ENCODE data around the gene AMZ1.

The AMZ1 gene

DNA sequence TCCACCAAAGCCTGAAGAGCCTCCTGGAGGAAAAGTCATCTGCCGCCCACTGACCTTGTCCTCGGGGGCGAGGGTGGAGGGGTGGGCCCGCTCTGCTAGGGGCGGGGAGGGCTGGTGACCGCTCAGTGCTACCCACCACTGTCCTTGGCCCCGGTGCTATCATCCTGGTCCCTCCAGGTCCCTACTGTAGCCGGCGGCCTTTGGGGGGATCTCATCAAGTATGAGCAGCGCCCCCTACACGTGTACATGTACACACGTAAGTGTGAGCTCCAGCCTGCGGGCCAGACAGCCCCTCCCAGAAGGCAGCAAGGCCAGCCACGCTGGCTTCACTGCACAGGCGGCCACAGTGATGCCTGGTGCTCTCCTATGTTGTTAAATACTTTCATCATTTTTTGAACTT, 36.7 kb upstream of the AMZ1 start:
- no peak for DNase-seq
- Histone ChIP-seq H3K27ac (ENCODE audit: insufficient read depth, low read length, poor library complexity, severe bottlenecking) (no peak overlapping the region), H3K9me3 (ENCODE audit: control insufficient read depth, low read length) (no peaks in the 10 kb centered on the region), H3K27me3 (replicated peaks; ENCODE audit: control insufficient read depth, insufficient read depth, low read length, poor library complexity, severe bottlenecking) (no peaks in the 10 kb centered on the region), H3K36me3 (ENCODE audit: control insufficient read depth, insufficient read depth, low read length) (no peaks in the 10 kb centered on the region), H3K4me3 (ENCODE audit: insufficient read depth, low read depth, low read length, poor library complexity, severe bottlenecking) (no peak overlapping the region), H3K4me1 (ENCODE audit: control insufficient read depth, insufficient read depth, low read length, poor library complexity, severe bottlenecking) (no peaks in the 10 kb centered on the region)

DNA sequence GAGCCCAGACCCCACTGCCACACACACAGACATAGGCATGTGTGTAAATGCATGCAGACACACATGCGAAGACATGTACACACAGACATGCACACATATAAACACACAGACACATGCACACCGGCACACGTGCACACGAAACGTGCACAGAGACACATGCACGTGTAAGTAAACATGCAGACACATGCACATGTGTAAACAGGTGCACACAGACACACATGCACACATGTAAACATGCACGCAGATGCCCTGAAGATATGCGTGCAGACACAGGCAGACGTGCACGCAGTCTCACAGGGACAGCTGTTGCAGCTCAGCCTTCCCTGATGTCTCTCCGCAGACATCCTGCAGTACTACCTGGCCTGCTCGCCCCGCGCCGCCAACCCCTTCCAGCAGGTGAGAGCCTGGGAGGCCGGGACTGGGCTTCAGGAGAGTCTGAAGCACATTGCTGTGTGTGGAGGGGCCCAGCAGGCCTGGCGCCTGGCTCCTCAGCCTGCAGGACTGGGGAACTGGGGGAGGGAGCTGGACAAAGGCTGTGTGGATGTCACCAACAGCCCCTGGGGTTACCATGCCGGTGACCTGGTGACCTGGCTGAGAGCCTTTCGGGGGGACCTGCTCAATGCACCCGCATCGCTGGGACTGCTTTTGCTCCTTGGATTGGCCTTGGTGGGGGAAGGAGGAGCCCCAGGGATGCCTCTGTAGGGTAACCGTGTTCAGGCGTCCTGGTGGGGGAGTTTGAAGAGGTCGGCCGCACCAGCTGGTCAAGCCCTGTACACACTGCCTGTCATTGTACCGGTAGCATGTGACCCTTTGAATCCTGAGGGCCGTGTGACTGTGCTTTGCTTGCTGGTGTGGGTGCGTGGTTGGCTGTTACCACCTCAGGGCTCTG, 35.9 kb upstream of the AMZ1 start:
- Histone ChIP-seq H3K27me3 (replicated peaks; ENCODE audit: control insufficient read depth, insufficient read depth, low read length, poor library complexity, severe bottlenecking) (no peaks in the 10 kb centered on the region), H3K4me3 (ENCODE audit: insufficient read depth, low read depth, low read length, poor library complexity, severe bottlenecking) (no peak overlapping the region), H3K36me3 (ENCODE audit: control insufficient read depth, insufficient read depth, low read length) (no peaks in the 10 kb centered on the region), H3K27ac (ENCODE audit: insufficient read depth, low read length, poor library complexity, severe bottlenecking) (no peak overlapping the region), H3K9me3 (ENCODE audit: control insufficient read depth, low read length) (no peaks in the 10 kb centered on the region), H3K4me1 (ENCODE audit: control insufficient read depth, insufficient read depth, low read length, poor library complexity, severe bottlenecking) (no peaks in the 10 kb centered on the region)
- no peak for DNase-seq

- no peaks in the 10 kb centered on the region for H3K36me3 ChIP-seq (ENCODE audit: control insufficient read depth, insufficient read depth, low read length)
- no peaks in the 10 kb centered on the region for H3K9me3 ChIP-seq (ENCODE audit: control insufficient read depth, low read length)
- H3K4me1 ChIP-seq (ENCODE audit: control insufficient read depth, insufficient read depth, low read length, poor library complexity, severe bottlenecking): no peaks in the 10 kb centered on the region
- H3K27ac ChIP-seq (ENCODE audit: insufficient read depth, low read length, poor library complexity, severe bottlenecking): no peak overlapping the region
- no peak for DNase-seq
- H3K4me3 ChIP-seq (ENCODE audit: insufficient read depth, low read depth, low read length, poor library complexity, severe bottlenecking): no peak overlapping the region
- no peaks in the 10 kb centered on the region for H3K27me3 ChIP-seq (replicated peaks; ENCODE audit: control insufficient read depth, insufficient read depth, low read length, poor library complexity, severe bottlenecking)
Measured at GRCh38 chr7:2652736-2653060, 35.3 kb upstream of the AMZ1 start.

GRCh38 chr7:2654059-2654458, 33.9 kb upstream of the AMZ1 start:
- Histone ChIP-seq H3K36me3 (ENCODE audit: control insufficient read depth, insufficient read depth, low read length) (no peaks in the 10 kb centered on the region), H3K27me3 (replicated peaks; ENCODE audit: control insufficient read depth, insufficient read depth, low read length, poor library complexity, severe bottlenecking) (no peaks in the 10 kb centered on the region), H3K27ac (ENCODE audit: insufficient read depth, low read length, poor library complexity, severe bottlenecking) (no peak overlapping the region), H3K9me3 (ENCODE audit: control insufficient read depth, low read length) (no peaks in the 10 kb centered on the region), H3K4me3 (ENCODE audit: insufficient read depth, low read depth, low read length, poor library complexity, severe bottlenecking) (no peak overlapping the region), H3K4me1 (ENCODE audit: control insufficient read depth, insufficient read depth, low read length, poor library complexity, severe bottlenecking) (no peaks in the 10 kb centered on the region)
- DNase-seq: no peak

DNA sequence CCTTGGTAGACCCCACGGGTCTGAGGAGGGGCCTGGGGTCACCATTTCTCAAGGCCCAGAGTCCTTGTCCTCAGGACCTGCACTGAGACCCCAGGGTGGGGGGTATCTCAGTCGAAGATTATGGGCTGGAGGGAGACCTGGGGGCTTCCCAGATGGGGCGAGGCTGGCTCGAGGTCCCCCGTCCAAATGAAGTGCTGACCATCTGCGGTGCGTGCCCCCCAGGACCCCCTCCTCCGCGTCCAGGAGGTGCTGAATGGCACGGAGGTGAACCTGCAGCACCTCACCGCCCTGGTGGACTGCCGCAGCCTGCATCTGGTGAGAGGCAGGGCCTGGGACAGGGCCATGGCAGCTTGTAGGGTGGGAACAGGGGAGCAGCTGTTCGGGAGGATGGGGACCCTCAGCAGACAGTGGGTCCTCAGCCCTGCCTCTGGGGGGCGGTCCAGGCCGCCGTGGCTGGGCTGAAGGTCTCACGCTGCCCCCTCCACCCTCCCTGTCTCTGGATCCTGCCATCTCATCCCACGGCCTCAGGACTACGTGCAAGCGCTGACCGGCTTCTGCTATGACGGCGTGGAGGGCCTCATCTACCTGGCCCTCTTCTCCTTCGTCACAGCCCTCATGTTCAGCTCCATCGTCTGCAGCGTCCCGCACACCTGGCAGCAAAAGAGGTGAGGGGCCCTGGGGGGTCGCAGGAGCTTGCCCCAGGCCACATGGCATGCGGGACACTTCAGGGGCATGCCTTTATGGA, 32.0 kb upstream of the AMZ1 start:
- no peak for DNase-seq
- Histone ChIP-seq H3K4me1 (ENCODE audit: control insufficient read depth, insufficient read depth, low read length, poor library complexity, severe bottlenecking) (no peaks in the 10 kb centered on the region), H3K9me3 (ENCODE audit: control insufficient read depth, low read length) (no peaks in the 10 kb centered on the region), H3K27ac (ENCODE audit: insufficient read depth, low read length, poor library complexity, severe bottlenecking) (no peak overlapping the region), H3K4me3 (ENCODE audit: insufficient read depth, low read depth, low read length, poor library complexity, severe bottlenecking) (no peak overlapping the region), H3K36me3 (ENCODE audit: control insufficient read depth, insufficient read depth, low read length) (no peaks in the 10 kb centered on the region), H3K27me3 (replicated peaks; ENCODE audit: control insufficient read depth, insufficient read depth, low read length, poor library complexity, severe bottlenecking) (no peaks in the 10 kb centered on the region)

DNA sequence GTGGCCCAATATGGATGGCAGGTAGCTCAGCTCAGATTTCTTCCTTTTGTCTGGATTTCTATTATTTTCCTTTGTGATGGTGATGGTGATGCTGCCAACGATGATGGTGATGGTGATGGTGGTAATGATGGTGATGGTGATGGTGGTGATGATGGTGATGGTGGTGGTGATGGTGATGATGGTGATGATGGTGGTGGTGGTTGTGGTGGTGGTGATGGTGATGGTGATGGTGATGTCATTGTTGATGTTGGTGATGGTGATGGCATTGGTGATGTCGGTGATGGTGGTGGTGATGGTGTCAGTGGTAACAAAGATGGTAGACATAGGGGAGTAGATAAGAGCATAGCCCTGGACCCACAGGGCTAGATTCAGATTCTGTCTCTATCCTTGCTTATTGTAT, 30.8 kb upstream of the AMZ1 start:
- Histone ChIP-seq H3K36me3 (ENCODE audit: control insufficient read depth, insufficient read depth, low read length) (no peaks in the 10 kb centered on the region), H3K27ac (ENCODE audit: insufficient read depth, low read length, poor library complexity, severe bottlenecking) (no peak overlapping the region), H3K4me1 (ENCODE audit: control insufficient read depth, insufficient read depth, low read length, poor library complexity, severe bottlenecking) (no peaks in the 10 kb centered on the region), H3K9me3 (ENCODE audit: control insufficient read depth, low read length) (no peaks in the 10 kb centered on the region), H3K27me3 (replicated peaks; ENCODE audit: control insufficient read depth, insufficient read depth, low read length, poor library complexity, severe bottlenecking) (no peaks in the 10 kb centered on the region), H3K4me3 (ENCODE audit: insufficient read depth, low read depth, low read length, poor library complexity, severe bottlenecking) (no peak overlapping the region)
- no peak for DNase-seq

DNA sequence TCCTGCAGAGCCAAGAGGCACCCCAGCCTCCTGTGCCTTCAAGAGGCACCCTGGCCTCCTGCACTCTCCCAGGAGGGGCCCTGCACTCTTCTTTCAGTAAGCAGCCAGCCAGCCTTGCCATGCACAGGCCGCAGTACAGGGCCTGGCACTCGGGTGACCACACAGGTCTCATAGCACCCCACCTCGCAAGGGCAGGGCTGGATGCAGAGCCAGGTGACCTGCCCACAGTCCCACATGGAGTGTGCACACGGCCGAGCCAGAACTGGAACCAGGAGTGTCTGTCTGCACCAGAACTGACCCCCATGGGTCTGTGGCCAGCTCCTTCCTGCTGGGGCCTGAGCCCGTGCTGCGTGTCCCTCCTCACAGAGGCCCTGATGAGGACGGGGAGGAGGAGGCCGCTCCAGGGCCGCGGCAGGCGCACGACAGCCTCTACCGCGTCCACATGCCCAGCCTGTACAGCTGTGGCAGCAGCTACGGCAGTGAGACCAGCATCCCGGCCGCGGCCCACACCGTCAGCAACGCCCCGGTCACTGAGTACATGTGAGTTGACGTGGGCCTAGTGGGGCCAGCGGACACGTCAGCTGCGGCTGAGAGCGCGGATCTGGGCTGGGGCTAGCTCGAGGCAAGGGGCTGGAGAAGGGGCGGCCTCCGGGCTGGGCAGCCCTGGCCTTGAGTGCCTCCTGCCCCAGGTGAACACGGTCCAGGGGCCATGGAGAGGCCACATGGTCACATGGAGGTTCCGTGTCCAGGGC, 29.9 kb upstream of the AMZ1 start:
- H3K27ac ChIP-seq (ENCODE audit: insufficient read depth, low read length, poor library complexity, severe bottlenecking): no peak overlapping the region
- no peaks in the 10 kb centered on the region for H3K4me1 ChIP-seq (ENCODE audit: control insufficient read depth, insufficient read depth, low read length, poor library complexity, severe bottlenecking)
- H3K9me3 ChIP-seq (ENCODE audit: control insufficient read depth, low read length): no peaks in the 10 kb centered on the region
- no peaks in the 10 kb centered on the region for H3K36me3 ChIP-seq (ENCODE audit: control insufficient read depth, insufficient read depth, low read length)
- no peak overlapping the region for H3K4me3 ChIP-seq (ENCODE audit: insufficient read depth, low read depth, low read length, poor library complexity, severe bottlenecking)
- H3K27me3 ChIP-seq (replicated peaks; ENCODE audit: control insufficient read depth, insufficient read depth, low read length, poor library complexity, severe bottlenecking): no peaks in the 10 kb centered on the region
- DNase-seq: no peak

GRCh38 chr7:2658941-2659340, 29.1 kb upstream of the AMZ1 start:
- Histone ChIP-seq H3K4me1 (ENCODE audit: control insufficient read depth, insufficient read depth, low read length, poor library complexity, severe bottlenecking) (no peaks in the 10 kb centered on the region), H3K27ac (ENCODE audit: insufficient read depth, low read length, poor library complexity, severe bottlenecking) (no peak overlapping the region), H3K27me3 (replicated peaks; ENCODE audit: control insufficient read depth, insufficient read depth, low read length, poor library complexity, severe bottlenecking) (no peaks in the 10 kb centered on the region), H3K9me3 (ENCODE audit: control insufficient read depth, low read length) (no peaks in the 10 kb centered on the region), H3K4me3 (ENCODE audit: insufficient read depth, low read depth, low read length, poor library complexity, severe bottlenecking) (no peak overlapping the region), H3K36me3 (ENCODE audit: control insufficient read depth, insufficient read depth, low read length) (no peaks in the 10 kb centered on the region)
- DNase-seq: no peak

DNA sequence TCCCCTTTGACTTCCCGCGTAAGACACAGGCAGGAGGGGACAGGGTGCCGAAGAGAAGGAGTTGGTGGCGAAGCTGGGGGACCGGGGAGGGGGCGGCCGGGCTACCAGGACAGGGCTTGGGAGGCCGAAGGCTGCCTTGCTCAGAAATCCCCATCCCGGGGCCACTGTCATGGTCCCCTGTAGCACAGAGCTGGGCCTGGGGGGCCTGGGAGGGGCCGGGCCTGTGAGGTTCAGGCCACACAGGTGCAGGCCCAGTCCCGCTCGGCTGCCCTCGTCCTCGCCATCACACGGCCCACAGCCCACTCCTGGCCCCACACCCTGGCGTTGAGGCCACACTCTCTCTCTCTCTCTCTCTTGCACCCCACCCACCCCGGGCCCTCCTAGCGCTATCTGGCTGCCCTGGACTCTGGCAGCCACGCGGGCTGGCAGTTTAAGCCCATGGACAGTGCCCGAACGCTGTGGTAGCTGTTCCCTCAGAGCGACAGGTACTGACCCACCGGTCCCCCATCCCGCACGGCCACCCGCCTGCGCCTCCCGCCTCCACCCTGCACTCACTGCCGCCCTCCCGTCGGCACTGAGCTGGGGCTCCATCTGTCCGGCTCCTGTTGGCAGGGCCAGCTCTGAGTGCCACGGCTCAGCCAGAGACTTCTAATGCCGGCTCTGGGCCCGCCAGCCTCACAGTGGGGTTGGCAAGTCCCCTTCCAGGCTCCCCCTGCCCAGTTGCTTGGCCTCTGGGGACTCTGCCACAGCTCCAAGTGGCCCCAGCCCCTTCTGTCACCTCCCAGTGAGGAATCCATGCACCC, 28.2 kb upstream of the AMZ1 start:
- Histone ChIP-seq H3K4me1 (ENCODE audit: control insufficient read depth, insufficient read depth, low read length, poor library complexity, severe bottlenecking) (no peaks in the 10 kb centered on the region), H3K4me3 (ENCODE audit: insufficient read depth, low read depth, low read length, poor library complexity, severe bottlenecking) (no peak overlapping the region), H3K27me3 (replicated peaks; ENCODE audit: control insufficient read depth, insufficient read depth, low read length, poor library complexity, severe bottlenecking) (no peaks in the 10 kb centered on the region), H3K27ac (ENCODE audit: insufficient read depth, low read length, poor library complexity, severe bottlenecking) (no peak overlapping the region), H3K9me3 (ENCODE audit: control insufficient read depth, low read length) (no peaks in the 10 kb centered on the region), H3K36me3 (ENCODE audit: control insufficient read depth, insufficient read depth, low read length) (no peaks in the 10 kb centered on the region)
- no peak for DNase-seq
